NCI-H526 (cell line): ENCODE data around the gene FAM20A.

Experiments used
- DNase-seq, 2 experiments: peaks; one replicate each; lab custom pipeline; 2025; lab: John Stamatoyannopoulos, UW

FAM20A gene

DNA sequence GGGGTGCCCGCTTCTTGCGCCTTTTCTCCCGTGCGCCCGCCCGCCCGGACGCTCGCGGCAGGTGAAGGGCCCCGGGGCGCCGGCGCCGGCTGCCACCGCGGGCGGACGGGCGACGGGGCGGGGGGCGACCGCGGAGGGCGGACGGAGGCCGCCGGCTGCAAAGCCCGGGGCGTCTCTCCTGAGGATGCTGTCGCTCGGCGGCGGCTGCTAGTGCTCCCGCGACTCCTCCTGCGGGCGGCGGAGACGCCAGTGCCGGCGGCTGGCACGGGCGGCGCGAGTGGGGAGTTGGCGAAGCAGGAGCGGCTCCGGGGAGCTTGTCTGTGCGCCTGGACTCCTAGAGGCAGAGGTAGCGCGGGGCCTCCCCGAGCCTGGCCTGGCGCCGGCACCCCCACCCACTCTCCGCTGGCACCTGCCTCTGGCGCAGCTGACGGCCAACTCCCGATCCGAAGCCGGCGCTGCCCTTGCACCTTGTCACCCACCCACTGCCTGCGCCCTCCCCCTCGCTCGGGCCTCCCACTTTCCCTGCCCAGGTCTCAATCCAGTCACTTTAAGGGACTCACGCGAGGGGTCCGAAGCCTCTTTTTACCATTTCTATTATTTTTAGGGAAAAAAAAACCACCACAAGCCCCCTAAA is at the start of gene FAM20A:
FAM20A (minus strand) TSS at position 437 of the 634 bp plus-strand sequence. CDS start 701 bp downstream, outside the sequence.
- peak in 1 of 2 experiments; percentile 61 for DNase-seq

- no peak for DNase-seq
Measured at GRCh38 chr17:68649324-68649723, 48.2 kb upstream of the FAM20A start.

DNA sequence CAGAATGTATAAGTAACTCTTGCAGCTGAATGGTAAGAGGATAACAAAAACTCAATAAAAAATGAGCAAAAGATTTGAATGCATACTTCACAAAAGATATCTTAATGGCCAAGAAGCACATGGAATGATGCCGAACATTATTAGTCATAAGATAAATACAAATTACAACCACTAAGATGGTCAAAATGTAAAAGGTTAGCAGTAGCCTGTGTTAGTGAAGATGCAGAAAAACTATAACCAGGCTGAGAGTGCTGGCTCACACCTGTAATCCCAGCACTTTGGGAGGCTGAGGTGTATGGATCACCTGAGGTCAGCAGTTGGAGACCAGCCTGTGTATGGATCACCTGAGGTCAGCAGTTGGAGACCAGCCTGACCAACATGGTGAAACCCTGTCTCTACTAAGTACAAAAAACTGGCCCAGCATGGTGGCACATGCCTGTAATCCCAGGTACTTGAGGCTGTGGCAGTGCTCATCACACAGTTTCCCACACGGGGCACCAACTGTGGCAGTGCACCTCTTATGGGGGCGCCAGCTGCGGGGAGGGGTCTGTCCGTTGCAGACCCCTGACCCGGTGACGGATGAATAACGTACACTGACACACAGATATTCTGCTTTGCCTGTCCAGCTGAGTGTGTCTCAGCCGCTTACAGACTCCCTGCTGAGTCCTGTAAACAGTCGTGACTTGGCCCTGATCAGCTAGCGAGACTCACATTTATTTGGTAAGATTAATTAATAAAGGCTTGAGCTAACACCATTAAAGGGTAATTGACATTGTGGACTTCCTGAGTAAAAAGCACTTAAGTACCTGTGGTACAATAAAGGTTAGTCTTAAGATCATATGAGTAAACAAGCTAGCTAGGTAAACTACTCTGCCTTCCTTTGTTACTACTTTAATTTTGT is 45.7 kb upstream of the FAM20A start:
- no peak for DNase-seq

DNA sequence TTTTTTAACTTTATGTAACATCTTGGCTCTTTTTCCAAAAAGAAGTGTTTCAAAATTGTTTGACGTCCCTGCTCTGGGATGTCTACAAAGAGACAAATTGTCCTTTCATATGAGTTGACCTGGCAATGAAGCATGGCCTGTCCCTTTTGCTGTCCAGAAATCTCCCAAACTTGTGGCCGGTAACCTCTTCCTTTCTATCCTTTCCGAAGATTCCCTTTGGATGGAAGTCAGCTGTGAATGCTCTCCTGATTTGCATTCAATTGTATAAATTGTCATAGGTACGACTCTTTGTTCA is 40.9 kb upstream of the FAM20A start:
- no peak for DNase-seq

GRCh38 chr17:68641276-68642117 is 40.3 kb upstream of the FAM20A start:
- no peak for DNase-seq

DNA sequence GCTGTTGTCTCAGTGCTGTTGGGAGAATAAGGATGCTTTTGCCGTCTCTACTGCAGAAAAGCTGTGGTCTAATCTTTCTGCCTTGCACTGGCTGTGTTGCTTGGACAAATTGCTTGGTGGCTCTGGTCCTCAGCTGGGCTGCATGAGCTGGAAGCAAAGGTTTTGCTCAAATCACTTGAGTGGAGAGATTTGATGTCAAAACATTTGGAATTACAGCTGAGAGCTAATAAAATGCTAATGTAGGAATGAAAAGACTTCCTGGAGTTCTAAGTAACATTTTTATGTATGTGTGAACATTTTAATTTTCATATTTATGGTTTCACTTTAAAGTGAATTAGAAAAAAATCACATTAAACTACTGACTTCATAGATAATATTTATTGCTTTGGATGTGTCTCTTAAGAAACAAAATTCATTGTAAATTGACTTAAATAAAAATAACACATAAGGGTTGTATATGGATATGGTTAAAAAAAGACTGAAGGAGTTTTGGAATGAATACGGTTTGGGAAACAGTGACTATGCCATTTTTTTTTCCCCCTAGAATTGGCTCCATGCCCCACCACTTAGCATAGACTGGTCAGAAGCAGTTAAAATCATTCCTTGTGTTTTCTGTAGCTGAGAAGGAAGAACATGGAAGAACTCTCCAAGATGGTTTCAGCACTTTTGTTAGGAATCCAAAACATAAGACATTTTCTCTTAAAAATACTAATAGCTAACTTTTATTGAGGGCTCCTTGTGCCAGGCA is 39.2 kb upstream of the FAM20A start:
- no peak for DNase-seq

DNA sequence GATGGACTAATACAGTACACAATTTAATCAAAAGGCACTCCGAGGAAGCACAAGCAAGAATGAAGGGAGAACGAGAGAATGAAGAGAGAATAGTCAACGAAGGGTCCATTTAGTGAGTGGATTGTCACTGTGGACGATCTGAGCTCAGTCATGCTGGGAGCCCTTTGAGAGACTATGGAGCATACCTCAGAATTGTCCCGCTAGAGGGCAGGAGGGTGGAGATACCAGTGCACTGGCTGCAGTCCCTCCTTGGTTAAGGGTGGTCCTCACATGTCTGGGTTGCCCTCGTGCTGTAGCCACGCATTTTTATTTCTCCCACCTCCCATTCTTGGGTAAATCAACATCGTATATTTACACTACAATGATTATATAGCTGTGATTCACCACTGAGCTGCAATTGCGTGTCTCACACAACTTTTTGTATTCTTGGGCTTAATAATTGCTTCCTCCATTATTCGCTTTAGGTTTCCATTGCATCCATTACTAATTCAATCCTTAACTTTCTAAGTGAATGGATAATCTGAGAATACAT is 33.2 kb upstream of the FAM20A start:
- DNase-seq: peak in 1 of 2 experiments; percentile 18

GRCh38 chr17:68628576-68628957 is 27.4 kb upstream of the FAM20A start:
- DNase-seq: no peak

GRCh38 chr17:68627956-68628575 is 26.9 kb upstream of the FAM20A start:
- no peak for DNase-seq

DNA sequence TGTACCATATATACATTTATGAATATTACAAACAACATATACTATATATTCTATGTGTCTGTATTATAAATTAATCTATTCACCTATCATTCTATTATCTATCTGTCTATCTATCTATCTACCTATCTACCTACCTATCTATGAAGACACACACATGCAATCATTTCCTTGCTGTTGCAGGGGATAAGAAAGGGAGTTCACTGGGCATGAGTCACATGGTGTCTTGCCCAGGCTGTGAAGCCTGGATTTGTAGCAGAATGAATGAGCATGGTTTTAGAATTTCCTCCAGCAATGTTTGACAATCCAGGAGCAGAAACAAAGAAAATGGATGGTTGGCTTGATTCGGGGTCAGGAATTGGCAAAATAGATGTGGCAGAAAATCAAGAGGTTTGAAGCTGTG is 23.2 kb upstream of the FAM20A start:
- DNase-seq: no peak

DNA sequence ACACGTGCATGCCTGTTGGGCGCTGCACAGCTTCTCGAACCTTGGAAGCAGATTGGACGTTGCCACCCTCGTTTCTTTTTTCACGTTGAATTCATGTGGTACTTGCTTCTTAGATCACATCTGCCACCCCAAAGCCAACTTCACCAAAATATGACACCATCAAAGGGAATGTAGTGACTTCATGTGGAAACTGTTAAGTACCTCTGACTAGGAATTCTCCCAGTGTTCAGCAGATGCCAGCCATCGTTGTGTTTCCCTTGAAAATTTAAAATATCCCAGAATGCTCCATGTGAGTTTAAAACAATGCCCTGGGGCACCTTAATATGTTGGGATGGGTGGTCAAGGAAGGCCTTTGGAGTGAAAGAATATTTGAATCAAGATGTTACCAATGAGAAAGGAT is 22.6 kb upstream of the FAM20A start:
- no peak for DNase-seq

DNA sequence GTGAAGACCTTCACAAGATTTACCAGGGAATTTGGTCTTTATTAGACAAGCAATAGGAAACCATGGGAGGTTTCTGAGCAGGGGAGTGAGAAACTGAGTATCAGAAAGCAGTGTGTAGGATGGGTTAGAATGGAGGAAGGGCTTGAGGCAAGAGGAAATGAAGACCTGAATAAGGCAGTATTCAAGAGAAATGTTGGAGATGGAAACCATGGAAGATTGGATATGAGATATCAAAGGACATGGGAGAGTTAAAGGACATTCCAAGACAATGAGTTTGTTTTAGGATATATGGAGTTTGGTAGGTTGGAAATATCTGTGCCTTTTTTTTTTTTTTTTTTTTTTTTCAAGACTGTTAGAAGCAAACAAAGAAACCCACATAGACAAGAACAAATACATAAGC is 21.3 kb upstream of the FAM20A start:
- DNase-seq: no peak

DNA sequence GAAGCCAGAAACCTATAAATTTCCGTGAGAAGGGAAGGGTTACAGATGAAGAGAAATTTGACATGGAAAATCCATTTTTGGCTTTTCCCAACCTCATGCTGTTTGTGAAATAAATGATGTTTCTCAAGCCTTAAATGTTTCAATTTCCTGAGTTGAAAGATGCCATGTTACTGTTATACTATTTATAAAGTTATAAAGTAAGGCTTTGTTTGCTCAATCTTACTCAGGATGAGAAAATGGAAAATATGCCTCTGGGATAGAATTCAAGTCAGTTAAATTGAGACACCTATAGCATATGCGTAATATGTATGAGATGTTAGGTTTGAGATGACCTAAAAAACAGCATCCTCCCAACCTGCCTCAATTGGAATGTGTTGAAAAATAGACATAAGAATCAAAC is 19.9 kb upstream of the FAM20A start:
- no peak for DNase-seq

- DNase-seq: no peak
Measured at GRCh38 chr17:68616334-68616733, 15.2 kb upstream of the FAM20A start.

DNA sequence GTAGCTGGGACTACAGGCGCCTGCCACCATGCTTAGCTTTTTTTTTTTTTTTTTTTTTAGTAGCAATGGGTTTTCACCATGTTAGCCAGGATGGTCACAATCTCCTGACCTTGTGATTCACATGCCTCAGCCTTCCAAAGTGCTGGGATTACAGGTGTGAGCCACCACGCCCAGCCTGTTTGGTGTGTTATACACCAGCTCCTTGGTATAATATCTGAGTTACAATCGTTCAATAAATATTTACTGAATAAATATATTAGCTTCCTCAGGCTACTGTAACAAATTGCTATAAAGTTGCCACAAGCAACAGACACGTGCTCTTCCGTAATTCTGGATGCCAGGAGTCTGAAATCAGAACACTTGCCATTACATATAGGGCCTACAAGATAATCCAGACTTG is 13.6 kb upstream of the FAM20A start:
- DNase-seq: no peak

- peak; percentile 77 to 91 for DNase-seq
Measured at GRCh38 chr17:68613739-68614298, 12.7 kb upstream of the FAM20A start.

DNA sequence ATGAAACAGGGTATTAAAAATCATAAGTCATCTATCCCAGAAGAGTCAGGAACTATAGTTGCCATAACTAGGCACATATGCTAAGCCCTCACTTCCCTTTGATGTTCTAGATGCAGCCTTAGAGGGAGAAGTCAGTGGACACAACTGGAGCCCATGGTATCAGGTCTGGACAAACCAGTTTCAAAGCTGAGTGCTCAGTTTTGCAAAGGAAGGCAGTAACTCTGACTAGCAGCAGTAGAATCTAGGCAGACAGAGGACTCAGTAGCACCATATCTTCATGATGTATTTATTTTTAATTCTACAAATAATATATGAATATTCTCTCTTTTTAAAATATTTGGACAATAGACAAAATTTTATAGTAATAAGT is 11.7 kb upstream of the FAM20A start:
- no peak for DNase-seq

- DNase-seq: no peak
Measured at GRCh38 chr17:68612209-68612922, 11.2 kb upstream of the FAM20A start.

- DNase-seq: no peak
Measured at GRCh38 chr17:68611353-68612208, 10.4 kb upstream of the FAM20A start.
